Endothelial cell of umbilical vein (primary cell): ENCODE measurements around the gene LIN7B. TPM values are rescaled to one million over a fixed set of nuclear protein-coding genes. Genes with fewer than 3 reads are reported as not detected.

Experiments used
- BruUV-seq: library from RNA; stranded (reverse); fragments of 400-500 nt; replicated peaks from 2 replicates; lab custom pipeline; 2021; lab: Mats Ljungman, UMichigan
- CTCF ChIA-PET: fragments of 300-600, 350-600 bp; sonication (Branson Sonifier 250); formaldehyde crosslinking; loops from one replicate; lab custom pipeline; 2021; ENCODE audit warnings: antibody characterized with exemption, inconsistent platforms; lab: Charles Lee
- POLR2A ChIA-PET: fragments of 300-600, 350-600 bp; sonication (Branson Sonifier 250); formaldehyde crosslinking; loops from one replicate; lab custom pipeline; 2021; ENCODE audit warnings: antibody characterized with exemption, inconsistent platforms; lab: Charles Lee
- DNase-seq: peaks from one replicate; pipeline ENCODE4 v3.0.0-alpha.2; 2011; ENCODE audit warnings: low read depth, low spot score
- FAIRE-seq: peaks from 2 replicates; lab custom pipeline; 2011; peaks lifted over from hg19 to GRCh38; lab: Jason Lieb, UNC
- H2AFZ ChIP-seq: 2 replicates; pipeline ENCODE4 v1.6.0; 2012; ENCODE audit warnings: low read depth, low read length, control low read depth, inconsistent platforms
- H3K27ac ChIP-seq: 2 replicates; pipeline ENCODE4 v1.5.1; 2011; ENCODE audit warnings: low read depth, mild to moderate bottlenecking, control low read depth, low read length, moderate library complexity; ENCODE audit not compliant: insufficient read depth
- H3K27me3 ChIP-seq, 2 experiments: 2 replicates each; pipeline versions ENCODE4 v1.6.0 to v1.6.1; 2011; ENCODE audit warnings: low read length in 2 of 2, mixed read lengths in 1 of 2; ENCODE audit not compliant: control insufficient read depth in 2 of 2, insufficient read depth in 2 of 2
- H3K36me3 ChIP-seq, 2 experiments: 2 replicates in 1 of 2; 3 replicates in 1 of 2; pipeline ENCODE4 v1.5.1; 2011; ENCODE audit warnings: low read length in 2 of 2, mild to moderate bottlenecking in 1 of 2, moderate library complexity in 1 of 2; ENCODE audit not compliant: control insufficient read depth in 2 of 2, insufficient read depth in 2 of 2; ENCODE audit errors: extremely low read depth in 1 of 2
- H3K4me1 ChIP-seq: 3 replicates; pipeline ENCODE4 v1.5.1; 2011; ENCODE audit warnings: mild to moderate bottlenecking, low read length; ENCODE audit not compliant: control insufficient read depth, insufficient read depth; ENCODE audit errors: extremely low read depth
- H3K4me2 ChIP-seq: 2 replicates; pipeline ENCODE4 v1.6.1; 2011; ENCODE audit warnings: low read length, control low read depth, mixed read lengths; ENCODE audit not compliant: insufficient read depth
- H3K4me3 ChIP-seq, 3 experiments: fragments of 200-600 bp in 1 of 3; sonication (generic), shearing (Covaris generic) in 1 of 3; replicated peaks in 1 of 3; 2 replicates each; pipeline ENCODE4 v1.5.1; 2011 to 2016; ENCODE audit warnings: control low read depth in 3 of 3, low read length in 3 of 3, mild to moderate bottlenecking in 2 of 3, inconsistent platforms in 1 of 3, low read depth in 1 of 3, moderate library complexity in 1 of 3; ENCODE audit not compliant: insufficient read depth in 1 of 3
- H3K79me2 ChIP-seq: 2 replicates; pipeline ENCODE4 v1.6.0; 2012; ENCODE audit warnings: low read length, inconsistent platforms; ENCODE audit not compliant: control insufficient read depth, insufficient read depth
- H3K9ac ChIP-seq: replicated peaks from 2 replicates; pipeline ENCODE3; 2011; ENCODE audit warnings: low read length, control low read depth; ENCODE audit not compliant: insufficient read depth; ENCODE audit errors: extremely low read depth
- H3K9me1 ChIP-seq: replicated peaks from 3 replicates; pipeline ENCODE4 v1.6.0; 2011; ENCODE audit warnings: mild to moderate bottlenecking, low read length; ENCODE audit not compliant: control insufficient read depth, insufficient read depth; ENCODE audit errors: extremely low read depth
- H3K9me3 ChIP-seq: replicated peaks from 2 replicates; pipeline ENCODE4 v1.5.1; 2012; ENCODE audit warnings: low read length, inconsistent platforms; ENCODE audit not compliant: control insufficient read depth, insufficient read depth
- H4K20me1 ChIP-seq: replicated peaks from 2 replicates; pipeline ENCODE3; 2011; ENCODE audit warnings: mild to moderate bottlenecking, low read length; ENCODE audit not compliant: control insufficient read depth, insufficient read depth; ENCODE audit errors: extremely low read depth
- EZH2 ChIP-seq: IDR thresholded peaks from 2 replicates; pipeline ENCODE4 v1.6.1; 2012; ENCODE audit warnings: borderline replicate concordance, low read depth, mild to moderate bottlenecking, moderate library complexity, low read length, inconsistent platforms; ENCODE audit not compliant: severe bottlenecking
- FOS ChIP-seq: IDR thresholded peaks from 2 replicates; pipeline ENCODE4 v1.6.1; 2011; ENCODE audit warnings: mild to moderate bottlenecking, low read length, moderate library complexity, borderline replicate concordance; ENCODE audit not compliant: insufficient read depth
- GATA2 ChIP-seq: IDR thresholded peaks from 2 replicates; pipeline ENCODE4 v1.7.0; 2011; ENCODE audit warnings: low read depth, mild to moderate bottlenecking, moderate library complexity, mixed read lengths, low read length; ENCODE audit not compliant: insufficient read length, insufficient read depth
- JUN ChIP-seq: IDR thresholded peaks from 2 replicates; pipeline ENCODE4 v1.6.1; 2011; ENCODE audit warnings: borderline replicate concordance, low read depth; ENCODE audit not compliant: insufficient read length, insufficient read depth
- MAX ChIP-seq: IDR thresholded peaks from 2 replicates; pipeline ENCODE4 v1.6.1; 2011; ENCODE audit not compliant: insufficient read depth, insufficient read length
- MYC ChIP-seq: IDR thresholded peaks from one replicate; pipeline ENCODE4 v1.6.1; 2011; ENCODE audit warnings: mild to moderate bottlenecking, low read depth, low read length
- POLR2A ChIP-seq: IDR thresholded peaks from 2 replicates; pipeline ENCODE4 v1.6.1; 2012; ENCODE audit warnings: low read depth, mild to moderate bottlenecking, control low read depth, low read length
- POLR2AphosphoS5 ChIP-seq: IDR thresholded peaks from 2 replicates; pipeline ENCODE4 v1.6.1; 2012; ENCODE audit warnings: low read depth, mild to moderate bottlenecking, control low read depth, low read length, moderate library complexity; ENCODE audit not compliant: insufficient read depth
- dilution Hi-C: fragments of 300-500 bp; cut with MboI; formaldehyde crosslinking; loops from one replicate; pipeline ENCODE4 v1.15.0; 2019; ENCODE audit warnings: low sequenced_read_pairs; ENCODE audit not compliant: extremely low pct_ligation_motif_present
- intact Hi-C: fragments of 100-400 bp; cut with micrococcal nuclease; formaldehyde crosslinking; loops from one replicate; pipeline ENCODE4 v1.10.0; 2022
- polyA plus RNA-seq, 4 experiments: library from polyadenylated mRNA; depleted of rRNA in 3 of 4; stranded (reverse) in 3 of 4; unstranded in 1 of 4; fragments of >200 nt; gene quantifications; 2 replicates each; pipeline versions ENCODE4 v1.2.1 to v1.2.3, GENCODE V29; 2011 to 2012; ENCODE audit warnings: missing spikeins in 1 of 4
- total RNA-seq: library from RNA; stranded (reverse); gene quantifications from 2 replicates; pipeline ENCODE4 v1.2.3, GENCODE V29; 2021
- TF ChIP-seq, protein P1 (sequence below), 2 donors: IDR thresholded peaks; 1 replicate in 1 of 2; 2 replicates in 1 of 2; pipeline ENCODE4 v1.5.1; 2011; ENCODE audit warnings: low read length in 2 of 2, mild to moderate bottlenecking in 2 of 2, moderate library complexity in 2 of 2, control low read depth in 1 of 2, inconsistent platforms in 1 of 2, low read depth in 1 of 2; ENCODE audit not compliant: insufficient read depth in 1 of 2; ENCODE audit errors: extremely low read depth in 1 of 2

LIN7B gene
- total and polyA plus RNA-seq, 2 donors (not counting 3 experiments of a cell fraction or from before 2014, with no cell fraction given) = 2.2 to 4.2 TPM

DNA sequence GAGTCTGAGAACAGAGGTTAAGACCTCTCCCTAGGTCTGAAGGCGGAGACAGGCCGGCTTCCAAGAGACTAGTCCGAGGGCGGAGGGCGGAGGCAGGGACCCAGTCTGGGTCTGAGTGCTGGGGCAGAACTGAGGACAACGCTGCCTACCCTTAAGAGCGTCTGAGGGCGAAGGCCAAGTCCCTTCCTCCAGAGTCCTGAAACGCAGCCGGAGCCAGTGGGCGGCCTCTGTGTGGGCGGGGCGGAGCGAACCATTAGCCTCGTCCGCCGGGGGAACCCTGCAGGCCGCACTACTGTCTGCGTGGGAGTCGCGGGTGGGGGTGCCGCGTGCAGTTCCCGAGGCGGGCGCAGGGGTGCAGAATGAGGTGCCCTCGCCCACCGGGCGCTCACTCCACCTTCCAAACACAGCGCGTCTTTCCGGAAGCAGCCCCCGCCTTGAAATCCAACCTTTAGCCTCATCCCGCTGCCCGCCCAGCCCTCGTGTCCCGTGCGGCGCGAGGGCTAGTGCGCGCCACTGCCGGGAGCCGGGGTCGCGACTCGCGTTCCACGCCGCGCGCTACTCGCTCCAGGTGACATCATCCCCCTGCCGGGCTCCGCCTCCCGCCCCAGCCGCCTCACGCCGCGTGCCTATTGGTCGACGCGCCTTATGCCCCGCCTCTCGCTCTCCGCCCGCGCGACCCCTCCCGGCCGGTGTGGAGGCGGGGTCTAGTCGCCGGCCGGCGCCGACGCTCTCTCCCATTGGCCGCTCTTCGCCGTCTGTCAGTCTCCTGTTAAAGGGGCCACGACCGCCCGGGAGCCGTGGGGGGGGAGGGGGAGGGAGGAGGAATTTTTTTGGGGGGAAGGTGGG is 4.6 kb downstream of the LIN7B start, which contains the start of gene C19orf73:
TSS of gene C19orf73 (minus strand) at position 579 of the 846 bp plus-strand sequence. CDS start at position 458, 121 bp downstream.
- dilution Hi-C loops (no loop called here), intact Hi-C loops (loop anchor here (1.0 to 5.0 kb wide), 2 partner anchors 31 to 79 kb away; no protein-coding TSS in a partner anchor)
- TF ChIP-seq MAX = peak; percentile 55
- TF ChIP-seq, protein P1, sequence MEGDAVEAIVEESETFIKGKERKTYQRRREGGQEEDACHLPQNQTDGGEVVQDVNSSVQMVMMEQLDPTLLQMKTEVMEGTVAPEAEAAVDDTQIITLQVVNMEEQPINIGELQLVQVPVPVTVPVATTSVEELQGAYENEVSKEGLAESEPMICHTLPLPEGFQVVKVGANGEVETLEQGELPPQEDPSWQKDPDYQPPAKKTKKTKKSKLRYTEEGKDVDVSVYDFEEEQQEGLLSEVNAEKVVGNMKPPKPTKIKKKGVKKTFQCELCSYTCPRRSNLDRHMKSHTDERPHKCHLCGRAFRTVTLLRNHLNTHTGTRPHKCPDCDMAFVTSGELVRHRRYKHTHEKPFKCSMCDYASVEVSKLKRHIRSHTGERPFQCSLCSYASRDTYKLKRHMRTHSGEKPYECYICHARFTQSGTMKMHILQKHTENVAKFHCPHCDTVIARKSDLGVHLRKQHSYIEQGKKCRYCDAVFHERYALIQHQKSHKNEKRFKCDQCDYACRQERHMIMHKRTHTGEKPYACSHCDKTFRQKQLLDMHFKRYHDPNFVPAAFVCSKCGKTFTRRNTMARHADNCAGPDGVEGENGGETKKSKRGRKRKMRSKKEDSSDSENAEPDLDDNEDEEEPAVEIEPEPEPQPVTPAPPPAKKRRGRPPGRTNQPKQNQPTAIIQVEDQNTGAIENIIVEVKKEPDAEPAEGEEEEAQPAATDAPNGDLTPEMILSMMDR (IDR thresholded peaks at IDR 0.05; ENCODE audit: extremely low read depth in 1 of 2, insufficient read depth in 1 of 2, low read depth in 1 of 2, low read length in 2 of 2) = peak in 1 of 2 donors; percentile 7
- TF ChIP-seq GATA2 = no peak
- no peak for TF ChIP-seq JUN
- no peak for TF ChIP-seq MYC
- TF ChIP-seq POLR2A = peak; percentile 53
- TF ChIP-seq FOS = no peak
- TF ChIP-seq EZH2 = no peak
- TF ChIP-seq POLR2AphosphoS5 = peak; percentile 62
- FAIRE-seq (peak; percentile 98), DNase-seq (peak; percentile 94)
- H3K27ac ChIP-seq = peak within 1 kb of the TSS; percentile 63
- peaks cover 4 to 8% of the 10 kb centered on the region in 2 experiments for H3K27me3 ChIP-seq
- no peaks in the 10 kb centered on the region for H3K79me2 ChIP-seq
- CTCF ChIA-PET = interaction anchor here (0.6 to 6.5 kb wide), 5 partner anchors 21 to 243 kb away, joined by 3 to 60 read pairs (median 13); partner anchors contain the start of gene TEAD2
- no peaks in the 10 kb centered on the region for H3K9me1 ChIP-seq
- H4K20me1 ChIP-seq = no peaks in the 10 kb centered on the region
- H3K4me2 ChIP-seq = peak within 1 kb of the TSS; percentile 41
- peak within 1 kb of the TSS; percentile 69 for H3K9ac ChIP-seq
- POLR2A ChIA-PET = interaction anchor here (0.6 kb wide), 1 partner anchor 32 kb away, joined by 4 read pairs; no protein-coding TSS in a partner anchor
- no peaks in the 10 kb centered on the region for H3K9me3 ChIP-seq
- BruUV-seq = TSS peak; percentile 93
- no peaks in the 10 kb centered on the region for H3K36me3 ChIP-seq
- peaks cover 14% of the 10 kb centered on the region for H3K4me1 ChIP-seq
- H2AFZ ChIP-seq = peak within 1 kb of the TSS; percentile 80
- peak within 1 kb of the TSS; percentile 16 to 65 (median 57) for H3K4me3 ChIP-seq
